Kidney (tissue), 14 donors: Measurements from ENCODE around the gene UBR3. TPM values are rescaled to one million over a fixed set of nuclear protein-coding genes. Genes with fewer than 3 reads are reported as not detected.
"Not testable (repeated sequence)": the region's sequence is repeated elsewhere in the genome, so short reads cannot be mapped to it uniquely, and the experiment has no call there.

ENCODE experiments used
- DNase-seq, 5 donors: peaks; one replicate each; pipeline ENCODE4 v3.0.0-alpha.2; 2013 to 2020
- FAIRE-seq: peaks from 2 replicates; lab custom pipeline; 2012; peaks lifted over from hg19 to GRCh38; lab: Jason Lieb, UNC
- H3K27ac ChIP-seq, 2 donors: one replicate each; pipeline ENCODE4 v1.7.0; 2013; ENCODE audit warnings: low read depth in 2 of 2, low read length in 2 of 2, inconsistent platforms in 1 of 2
- H3K27me3 ChIP-seq: one replicate; pipeline ENCODE4 v1.7.1; 2013; ENCODE audit warnings: low read length, inconsistent platforms; ENCODE audit not compliant: control insufficient read depth, insufficient read depth
- H3K36me3 ChIP-seq, 3 donors: one replicate each; pipeline versions ENCODE4 v1.7.0 to v1.7.1; 2013; ENCODE audit warnings: low read length in 3 of 3, control low read depth in 1 of 3, inconsistent platforms in 1 of 3; ENCODE audit not compliant: insufficient read depth in 3 of 3, control insufficient read depth in 2 of 3
- H3K4me1 ChIP-seq, 3 donors: one replicate each; pipeline versions ENCODE4 v1.7.0 to v1.7.1; 2013; ENCODE audit warnings: low read length in 3 of 3, inconsistent platforms in 1 of 3, low read depth in 1 of 3; ENCODE audit not compliant: control insufficient read depth in 2 of 3, insufficient read depth in 2 of 3
- H3K4me3 ChIP-seq, 3 donors: one replicate each; pipeline versions ENCODE4 v1.7.0 to v1.8.1; 2013; ENCODE audit warnings: low read length in 3 of 3, control low read depth in 1 of 3, inconsistent platforms in 1 of 3
- H3K9ac ChIP-seq, 3 donors: one replicate each; pipeline versions ENCODE4 v1.7.0 to v1.7.1; 2013; ENCODE audit warnings: low read length in 3 of 3, control low read depth in 1 of 3, inconsistent platforms in 1 of 3
- H3K9me3 ChIP-seq, 3 donors: one replicate each; pipeline versions ENCODE4 v1.7.0 to v1.7.1; 2013; ENCODE audit warnings: low read length in 3 of 3, control low read depth in 1 of 3, inconsistent platforms in 1 of 3; ENCODE audit not compliant: control insufficient read depth in 2 of 3, insufficient read depth in 1 of 3
- intact Hi-C: fragments of 100-400 bp; cut with DNase I; formaldehyde crosslinking; loops from one replicate; pipeline ENCODE4 v1.11.1; 2022
- polyA plus RNA-seq: library from polyadenylated mRNA; stranded (reverse); fragments of 350-450 nt; fragmentation: Illumina TruSeq; extraction: RNeasy Lipid Tissue Mini Kit (QIAGEN cat#74804); gene quantifications from one replicate; pipeline ENCODE4 v1.2.3, GENCODE V29; 2014; ENCODE audit warnings: low read depth, low replicate concordance; ENCODE audit not compliant: insufficient read depth
- total RNA-seq: library from RNA; stranded (reverse); fragmentation: NEBNext Ultra II Directional; extraction: Animal tissue kit (Norgen Biotek cat#: 25700); gene quantifications from one replicate; pipeline ENCODE4 v1.2.1, GENCODE V29; 2021
- TF ChIP-seq, protein P1 (sequence below): IDR thresholded peaks from 3 replicates; pipeline ENCODE4 v1.5.1; 2012; ENCODE audit warnings: mild to moderate bottlenecking, moderate library complexity, borderline replicate concordance; ENCODE audit not compliant: insufficient read depth; ENCODE audit errors: extremely low read depth
- donor health status: control.
- donor health status: control.
- donor health status: control.
- donor health status: control.
- donor health status: control.
- donor health status: DM: yes; HTN: yes; CAD: no.
- donor health status: Normal renal cell carcinoma (clear cell type).

The UBR3 gene
- total and polyA plus RNA-seq, 2 donors from 2014 or later, result 10.2 to 41.0 TPM

DNA sequence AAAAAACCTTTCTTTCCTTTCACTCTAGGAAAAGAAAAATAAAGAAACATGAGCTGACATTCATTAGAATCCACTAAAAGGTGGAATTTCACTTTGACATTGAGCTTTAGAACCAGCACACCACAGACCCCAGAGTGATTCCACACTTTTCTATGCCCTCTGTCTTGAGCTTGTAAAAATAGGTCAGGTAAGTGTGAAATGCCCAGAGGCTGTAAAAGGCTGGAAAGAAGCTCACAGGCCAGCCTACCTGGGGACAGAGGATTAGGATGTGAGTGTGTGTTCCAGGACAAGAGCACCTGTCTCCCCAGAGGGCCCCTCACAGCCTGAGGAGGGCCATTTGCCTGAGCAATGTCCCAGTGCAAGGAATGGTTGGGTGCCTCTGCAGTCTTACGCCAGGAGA is 294.4 kb downstream of the UBR3 start:
- H3K27me3 ChIP-seq, result no peaks in the 10 kb centered on the region
- no peak overlapping the region for H3K4me3 ChIP-seq
- no peak overlapping the region for H3K27ac ChIP-seq
- TF ChIP-seq, protein P1, sequence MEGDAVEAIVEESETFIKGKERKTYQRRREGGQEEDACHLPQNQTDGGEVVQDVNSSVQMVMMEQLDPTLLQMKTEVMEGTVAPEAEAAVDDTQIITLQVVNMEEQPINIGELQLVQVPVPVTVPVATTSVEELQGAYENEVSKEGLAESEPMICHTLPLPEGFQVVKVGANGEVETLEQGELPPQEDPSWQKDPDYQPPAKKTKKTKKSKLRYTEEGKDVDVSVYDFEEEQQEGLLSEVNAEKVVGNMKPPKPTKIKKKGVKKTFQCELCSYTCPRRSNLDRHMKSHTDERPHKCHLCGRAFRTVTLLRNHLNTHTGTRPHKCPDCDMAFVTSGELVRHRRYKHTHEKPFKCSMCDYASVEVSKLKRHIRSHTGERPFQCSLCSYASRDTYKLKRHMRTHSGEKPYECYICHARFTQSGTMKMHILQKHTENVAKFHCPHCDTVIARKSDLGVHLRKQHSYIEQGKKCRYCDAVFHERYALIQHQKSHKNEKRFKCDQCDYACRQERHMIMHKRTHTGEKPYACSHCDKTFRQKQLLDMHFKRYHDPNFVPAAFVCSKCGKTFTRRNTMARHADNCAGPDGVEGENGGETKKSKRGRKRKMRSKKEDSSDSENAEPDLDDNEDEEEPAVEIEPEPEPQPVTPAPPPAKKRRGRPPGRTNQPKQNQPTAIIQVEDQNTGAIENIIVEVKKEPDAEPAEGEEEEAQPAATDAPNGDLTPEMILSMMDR, result no peak
- no peaks in the 10 kb centered on the region for H3K36me3 ChIP-seq
- H3K4me1 ChIP-seq, result no peaks in the 10 kb centered on the region
- no peak overlapping the region for H3K9ac ChIP-seq
- intact Hi-C loops, result no loop called here
- FAIRE-seq (no peak), DNase-seq (no peak)
- no peaks in the 10 kb centered on the region for H3K9me3 ChIP-seq

DNA sequence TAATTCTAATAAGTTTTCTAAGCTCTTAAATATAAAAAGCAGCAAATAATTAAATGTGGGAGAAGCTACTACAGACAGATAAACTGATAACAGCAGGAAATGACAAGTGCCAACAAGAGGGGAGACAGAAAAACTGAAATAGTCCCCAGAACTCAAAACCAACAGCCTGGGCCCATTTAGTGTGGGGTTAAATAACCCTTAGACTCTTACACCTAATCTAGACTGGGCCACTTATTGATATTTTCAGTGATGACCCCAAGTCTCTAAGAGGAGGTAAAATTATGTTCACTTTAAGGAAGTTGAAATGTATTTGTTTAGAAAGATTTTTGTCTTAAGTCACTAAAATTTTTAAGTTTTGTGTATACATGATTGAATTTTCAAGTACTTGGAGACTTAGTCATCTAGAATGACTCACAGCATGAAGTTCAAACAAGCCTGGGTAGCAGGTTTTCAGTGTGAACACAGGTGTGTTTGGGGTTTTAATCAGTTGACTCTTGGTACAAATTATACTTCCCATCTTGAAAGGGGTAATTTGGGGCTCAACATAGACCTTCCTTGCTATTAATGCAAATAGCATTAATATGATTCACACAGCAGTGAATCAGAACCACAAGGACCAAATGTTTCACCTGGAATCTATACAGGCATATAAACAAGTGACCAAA is 295.8 kb downstream of the UBR3 start:
- no peak for DNase-seq
- no peak for FAIRE-seq
- intact Hi-C loops, result no loop called here
- H3K4me3 ChIP-seq, result no peak overlapping the region
- TF ChIP-seq, protein P1, result no peak
- H3K27ac ChIP-seq, result no peak overlapping the region
- no peak overlapping the region for H3K9ac ChIP-seq
- no peaks in the 10 kb centered on the region for H3K9me3 ChIP-seq
- H3K36me3 ChIP-seq, result no peaks in the 10 kb centered on the region
- no peaks in the 10 kb centered on the region for H3K4me1 ChIP-seq
- no peaks in the 10 kb centered on the region for H3K27me3 ChIP-seq

DNA sequence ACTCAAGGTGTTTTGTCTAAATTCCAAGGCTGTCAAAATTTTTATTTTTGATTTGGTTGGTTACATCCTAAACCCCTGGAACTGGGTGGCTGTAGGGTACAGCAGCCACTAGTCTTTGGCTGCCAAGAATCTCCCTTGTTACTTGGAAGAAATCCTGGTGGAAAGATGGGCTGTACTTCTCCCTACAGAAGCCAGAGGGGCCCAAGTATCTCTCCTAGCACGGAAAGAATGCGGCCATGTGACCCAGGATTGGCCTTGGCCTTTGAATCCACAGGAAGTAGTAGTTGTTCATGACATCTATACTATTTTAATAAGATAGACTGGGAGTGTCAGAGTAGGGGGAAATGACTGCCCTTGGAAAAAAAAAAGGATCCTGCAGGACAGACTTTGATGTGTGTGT is 296.3 kb downstream of the UBR3 start:
- no peak for FAIRE-seq
- Histone ChIP-seq H3K9ac (no peak overlapping the region), H3K36me3 (no peaks in the 10 kb centered on the region), H3K4me1 (no peaks in the 10 kb centered on the region), H3K27ac (no peak overlapping the region), H3K9me3 (no peaks in the 10 kb centered on the region), H3K27me3 (no peaks in the 10 kb centered on the region), H3K4me3 (no peak overlapping the region)
- TF ChIP-seq, protein P1, result no peak
- DNase-seq, result no peak
- intact Hi-C loops, result no loop called here

DNA sequence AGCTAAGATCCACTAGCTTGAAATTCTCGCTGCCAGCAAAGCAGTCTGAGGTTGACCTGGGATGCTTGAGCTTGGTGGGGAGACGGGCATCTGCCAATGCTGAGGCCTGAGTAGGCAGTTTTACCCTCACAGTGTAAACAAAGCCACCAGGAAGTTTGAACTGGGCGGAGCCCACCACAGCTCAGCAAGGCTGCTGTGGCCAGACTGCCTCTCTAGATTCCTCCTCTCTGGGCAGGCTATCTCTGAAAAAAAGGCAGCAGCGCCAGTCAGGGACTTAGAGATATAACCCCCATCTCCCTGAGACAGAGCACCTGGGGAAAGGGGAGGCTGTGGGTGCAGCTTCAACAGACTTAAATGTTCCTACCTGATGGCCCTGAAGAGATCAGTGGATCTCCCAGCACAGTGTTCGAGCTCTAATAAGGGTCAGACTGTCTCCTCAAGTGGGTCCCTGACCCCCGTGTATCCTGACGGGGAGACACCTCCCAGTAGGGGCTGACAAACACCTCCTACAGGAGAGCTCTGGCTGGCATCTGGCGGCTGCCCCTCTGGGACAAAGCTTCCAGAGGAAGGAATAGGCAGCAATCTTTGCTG is 299.0 kb downstream of the UBR3 start:
- H3K9me3 ChIP-seq, H3K27ac ChIP-seq, H3K4me3 ChIP-seq, H3K4me1 ChIP-seq, intact Hi-C loops, DNase-seq, H3K9ac ChIP-seq, FAIRE-seq, H3K36me3 ChIP-seq, H3K27me3 ChIP-seq: not testable (repeated sequence)

Other genes with a start within 250 kb of the UBR3 start
- gene PPIG, start 243.1 kb upstream of the UBR3 start, total RNA-seq, result 52.7 TPM
- gene PPIG, start 243.1 kb upstream of the UBR3 start, polyA plus RNA-seq, result 22.8 TPM
- 0.60 TPM for gene CFAP210, start 133.0 kb upstream of the UBR3 start, total RNA-seq
- 0.65 TPM for gene CFAP210, start 133.0 kb upstream of the UBR3 start, polyA plus RNA-seq
- gene PHOSPHO2, start 133.0 kb upstream of the UBR3 start, total RNA-seq, result 7.5 TPM
- 4.5 TPM for gene PHOSPHO2, start 133.0 kb upstream of the UBR3 start, polyA plus RNA-seq
- gene KLHL23, start 93.6 kb upstream of the UBR3 start, total RNA-seq, result 4.6 TPM
- gene KLHL23, start 93.6 kb upstream of the UBR3 start, polyA plus RNA-seq, result 3.0 TPM
- gene SSB, start 28.6 kb upstream of the UBR3 start, total RNA-seq, result 82.0 TPM
- gene SSB, start 28.6 kb upstream of the UBR3 start, polyA plus RNA-seq, result 86.6 TPM
- gene METTL5, start 2.5 kb upstream of the UBR3 start, total RNA-seq, result 43.9 TPM
- 68.8 TPM for gene METTL5, start 2.5 kb upstream of the UBR3 start, polyA plus RNA-seq